Activated CD4-positive, CD25-positive, alpha-beta regulatory T cell treated with anti-CD3 and anti-CD28 coated beads, Interleukin-2, amount 50 U/mL, for 72 hours (primary cell): ENCODE data around the gene ANKRD13A.
"Not testable (repeated sequence)": the region's sequence is repeated elsewhere in the genome, so short reads cannot be mapped to it uniquely, and the experiment has no call there.

Experiments
- DNase-seq: peaks from one replicate; pipeline ENCODE4 v3.0.0; 2021

Gene ANKRD13A

DNA sequence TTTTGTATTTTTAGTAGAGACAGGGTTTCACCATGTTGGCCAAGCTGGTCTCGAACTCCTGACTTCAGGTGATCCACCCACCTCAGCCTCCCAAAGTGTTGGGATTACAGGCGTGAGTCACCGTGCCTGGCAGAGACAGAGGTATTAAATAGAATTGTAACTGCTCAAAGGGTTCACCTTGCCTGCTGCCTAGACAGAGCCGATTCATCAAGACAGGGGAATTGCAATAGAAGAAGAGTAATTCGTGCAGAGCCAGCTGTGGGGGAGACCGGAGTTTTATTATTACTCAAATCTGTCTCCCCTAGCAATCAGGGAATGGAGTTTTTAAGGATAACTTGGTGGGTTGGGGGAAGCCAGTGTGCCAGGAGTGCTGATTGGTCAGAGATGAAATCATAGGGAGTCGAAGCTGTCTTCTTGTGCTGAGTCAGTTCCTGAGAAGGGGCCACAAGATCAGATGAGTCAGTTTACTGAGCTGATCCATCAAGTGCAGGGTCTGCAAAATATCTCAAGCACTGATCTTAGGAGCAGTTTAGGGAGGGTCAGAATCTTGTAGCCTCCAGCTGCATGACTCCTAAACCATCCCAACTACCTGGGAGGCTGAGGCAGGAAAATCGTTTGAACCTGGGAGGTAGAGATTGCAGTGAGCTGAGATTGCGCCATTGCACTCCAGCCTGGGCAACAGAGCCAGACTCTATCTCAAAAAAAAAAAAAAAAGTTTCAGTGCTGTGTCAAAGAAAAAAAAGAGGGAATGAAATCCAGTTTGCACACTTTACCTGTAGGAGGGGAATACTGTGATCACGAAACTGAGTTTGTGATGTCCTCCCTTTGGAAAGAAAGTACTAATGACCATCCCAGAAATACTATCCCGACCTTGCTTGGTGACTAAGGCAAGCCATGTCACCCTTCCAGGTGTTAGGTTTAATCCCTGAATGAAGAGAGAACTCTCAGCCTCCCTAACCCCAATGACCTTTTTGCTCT is 56.4 kb downstream of the ANKRD13A start:
- DNase-seq, result not testable (repeated sequence)

DNA sequence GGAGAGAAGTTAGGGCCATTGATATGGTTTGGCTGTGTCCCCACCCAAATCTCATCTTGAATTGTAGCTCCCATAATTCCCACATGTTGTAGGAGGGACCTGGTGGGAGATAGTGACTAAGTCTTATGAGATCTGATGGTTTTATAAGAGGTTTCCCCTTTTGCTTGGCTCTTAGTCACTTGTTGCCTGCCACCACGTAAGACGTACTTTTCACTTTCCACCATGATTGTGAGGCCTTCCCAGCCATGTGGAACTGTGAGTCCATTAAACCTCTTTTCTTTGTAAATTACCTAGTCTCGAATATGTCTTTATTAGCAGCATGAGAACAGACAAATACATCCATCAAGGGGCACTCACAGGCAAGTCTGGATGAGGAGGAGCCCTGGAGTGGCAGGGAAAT is 57.4 kb downstream of the ANKRD13A start:
- DNase-seq, result not testable (repeated sequence)

GRCh38 chr12:110058875-110059615 is 59.8 kb downstream of the ANKRD13A start:
- DNase-seq, result no peak

- no peak for DNase-seq
Measured at GRCh38 chr12:110059651-110060000, 60.4 kb downstream of the ANKRD13A start.

- DNase-seq, result no peak
Measured at GRCh38 chr12:110062241-110062640, 63.0 kb downstream of the ANKRD13A start.

- DNase-seq, result no peak
Measured at GRCh38 chr12:110065540-110065939, 66.3 kb downstream of the ANKRD13A start.

DNA sequence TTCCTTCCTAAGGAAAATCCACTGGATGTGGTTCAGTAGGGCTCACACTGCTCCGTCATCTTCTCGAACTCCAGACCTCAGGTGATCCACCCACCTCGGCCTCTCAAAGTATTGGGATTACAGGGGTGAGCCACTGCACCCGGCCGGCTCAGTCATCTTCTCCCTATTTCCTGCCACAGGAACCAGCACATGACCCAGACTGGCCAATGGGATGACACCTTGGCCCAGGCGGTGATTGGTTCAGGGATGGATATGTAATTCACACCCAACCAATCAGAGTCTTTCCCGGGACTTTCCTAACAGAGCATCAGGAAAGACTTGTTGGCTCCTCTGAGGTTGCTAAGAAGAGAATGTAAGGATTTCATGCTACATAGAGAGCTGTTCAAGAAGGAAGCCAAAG is 68.3 kb downstream of the ANKRD13A start:
- DNase-seq, result no peak

GRCh38 chr12:110068115-110068514 is 68.9 kb downstream of the ANKRD13A start:
- not testable (repeated sequence) for DNase-seq

- DNase-seq, result no peak
Measured at GRCh38 chr12:110068654-110069053, 69.4 kb downstream of the ANKRD13A start.

GRCh38 chr12:110071504-110071903 is 72.3 kb downstream of the ANKRD13A start:
- DNase-seq, result no peak

GRCh38 chr12:110071967-110072366 is 72.7 kb downstream of the ANKRD13A start:
- no peak for DNase-seq

GRCh38 chr12:110072636-110073035 is 73.4 kb downstream of the ANKRD13A start:
- DNase-seq, result not testable (repeated sequence)

- DNase-seq, result peak; percentile 40
Measured at GRCh38 chr12:110073049-110073831, 74.0 kb downstream of the ANKRD13A start.

- DNase-seq, result no peak
Measured at GRCh38 chr12:110074089-110074488, 74.9 kb downstream of the ANKRD13A start.

- DNase-seq, result no peak
Measured at GRCh38 chr12:110075880-110076279, 76.7 kb downstream of the ANKRD13A start.

DNA sequence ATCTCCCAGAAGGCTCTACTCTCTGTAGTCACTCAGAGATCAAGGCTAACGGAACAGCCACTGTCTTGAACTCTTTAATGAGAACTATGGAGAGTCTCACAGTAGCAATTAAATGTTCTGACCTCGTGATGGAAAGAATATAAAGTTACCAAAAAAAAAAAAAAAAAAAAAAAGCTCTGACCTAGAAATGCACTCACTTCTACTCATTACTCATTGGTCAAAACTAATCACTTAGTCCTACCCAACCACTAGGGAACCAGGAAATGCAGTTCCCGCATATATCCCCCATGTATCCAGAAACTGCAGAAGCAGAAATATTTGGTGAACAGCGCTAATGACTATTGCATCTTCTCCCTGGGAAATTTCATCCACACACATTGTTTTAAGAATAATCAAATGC is 78.6 kb downstream of the ANKRD13A start:
- no peak for DNase-seq

DNA sequence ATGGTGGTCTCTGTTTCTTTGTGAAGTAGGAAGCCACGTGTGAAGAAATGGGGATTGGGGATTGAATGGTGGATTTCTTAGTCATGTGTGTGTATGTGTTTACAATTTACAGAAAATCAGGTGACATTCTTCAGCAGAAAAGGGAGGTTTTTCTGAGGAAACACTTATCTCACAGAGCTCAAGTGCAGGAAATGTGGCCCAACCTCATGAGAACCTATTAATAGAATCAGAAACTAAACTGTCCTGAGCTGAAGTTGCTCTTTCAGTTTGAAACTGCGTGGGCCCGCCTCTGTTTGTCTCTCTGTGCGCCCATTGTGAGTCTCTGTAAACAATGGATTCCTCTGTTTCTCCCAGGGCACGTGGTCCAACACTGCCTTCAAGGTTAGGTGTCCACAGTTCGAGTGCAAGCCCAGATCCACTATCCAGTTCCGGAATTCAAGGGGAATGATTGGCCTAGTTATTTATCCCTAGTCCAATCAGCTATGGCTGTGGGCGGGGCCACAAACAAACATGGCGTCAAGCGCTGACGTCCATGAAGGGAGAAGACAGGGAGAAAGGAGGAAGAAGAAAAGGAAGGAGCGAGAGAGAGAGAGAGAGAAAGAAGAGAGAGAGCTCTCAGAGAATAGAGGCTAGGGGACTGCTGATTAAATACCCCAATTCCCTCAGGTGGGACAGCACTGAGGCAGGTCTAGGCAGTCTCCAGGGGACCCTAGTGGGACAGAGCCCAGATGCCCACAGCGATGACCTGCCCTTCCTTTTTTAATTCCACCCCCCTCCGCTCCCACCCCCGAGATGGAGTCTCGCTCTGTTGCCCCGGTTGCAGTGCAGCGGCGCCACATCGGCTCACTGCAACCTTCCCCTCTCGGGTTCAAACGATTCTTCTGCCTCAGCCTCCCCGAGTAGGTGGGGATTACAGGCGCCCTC is 80.5 kb downstream of the ANKRD13A start:
- DNase-seq, result peak; percentile 70

- DNase-seq, result no peak
Measured at GRCh38 chr12:110080410-110080809, 81.2 kb downstream of the ANKRD13A start.

DNA sequence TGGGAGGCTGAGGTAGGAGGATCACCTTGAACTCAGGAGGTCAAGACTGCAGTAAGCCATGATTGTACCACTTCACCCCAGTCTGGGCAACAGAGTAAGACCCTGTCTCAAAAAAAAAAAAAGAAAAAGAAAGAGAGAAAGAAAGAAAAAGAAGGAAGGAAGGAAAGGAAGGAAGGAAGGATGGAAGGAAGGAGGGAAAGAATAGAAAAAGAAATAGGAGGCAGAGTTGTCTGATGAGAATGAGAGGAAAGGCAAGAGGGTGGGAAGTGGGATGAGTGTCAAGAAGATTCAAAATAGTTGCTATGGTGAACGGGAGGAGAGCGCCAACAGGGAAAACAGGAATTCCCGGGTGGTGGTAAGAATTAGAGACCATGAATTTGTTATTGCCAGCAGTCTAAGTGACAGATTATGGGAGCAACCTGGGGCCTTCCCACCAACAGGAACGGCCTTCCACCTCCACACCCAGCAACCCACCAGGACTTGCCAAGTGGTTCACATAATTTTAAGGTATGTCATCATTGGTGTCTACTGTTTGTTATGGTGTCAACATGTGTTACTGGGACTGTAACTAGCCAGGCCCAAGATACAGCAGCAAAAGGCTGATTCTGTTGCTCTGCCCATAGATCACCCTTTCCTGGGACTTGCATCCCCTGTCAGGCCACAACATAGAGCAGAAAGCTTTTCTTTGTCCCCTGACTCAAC is 85.2 kb downstream of the ANKRD13A start:
- DNase-seq, result no peak

DNA sequence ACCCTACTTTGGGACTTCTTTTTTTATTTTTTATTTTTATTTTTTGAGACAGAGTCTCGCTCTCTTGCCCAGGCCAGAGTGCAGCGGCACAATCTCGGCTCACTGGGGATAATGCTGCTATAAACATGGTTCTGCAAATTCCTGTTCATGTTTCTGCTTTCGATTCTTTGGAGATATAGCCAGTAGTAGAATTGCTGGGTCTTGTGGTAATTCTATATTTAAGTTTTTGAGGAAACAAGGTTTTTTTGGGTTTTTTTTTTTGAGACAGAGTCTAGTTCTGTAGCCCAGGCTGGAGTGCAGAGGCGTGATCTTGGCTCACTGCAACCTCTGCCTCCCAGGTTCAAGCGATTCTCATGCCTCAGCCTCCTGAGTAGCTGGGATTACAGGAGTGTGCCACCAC is 89.0 kb downstream of the ANKRD13A start:
- DNase-seq, result not testable (repeated sequence)

GRCh38 chr12:110088936-110089335 is 89.7 kb downstream of the ANKRD13A start:
- no peak for DNase-seq
